GM23338 (cell line): ENCODE results near the gene CEP44. TPM values are rescaled to one million over a fixed set of nuclear protein-coding genes. Genes with fewer than 3 reads are reported as not detected.

ENCODE experiments used
- CREB1 ChIP-seq: fragments of 250-450 bp; sonication (Bioruptor Pico); IDR thresholded peaks from 2 replicates; pipeline ENCODE4 v1.5.0; 2020; ENCODE audit warnings: low read depth, mild to moderate bottlenecking, moderate library complexity
- EZH2phosphoT487 ChIP-seq: fragments of 200-600 bp; sonication (generic); IDR thresholded peaks from one replicate; pipeline ENCODE4 v1.8.1; 2018; ENCODE audit warnings: antibody characterized with exemption; ENCODE audit not compliant: unreplicated experiment
- POLR2AphosphoS5 ChIP-seq: IDR thresholded peaks from 2 replicates; pipeline ENCODE4 v1.6.1; 2016; ENCODE audit warnings: antibody characterized with exemption, low read depth
- STAT1 ChIP-seq: IDR thresholded peaks from one replicate; pipeline ENCODE4 v1.6.1; 2016; ENCODE audit warnings: antibody characterized with exemption; ENCODE audit not compliant: unreplicated experiment
- ZNF331 ChIP-seq: fragments of 250-450 bp; sonication (Bioruptor Pico); IDR thresholded peaks from 2 replicates; pipeline ENCODE4 v1.5.0; 2020; ENCODE audit warnings: low read depth, mild to moderate bottlenecking, moderate library complexity
- polyA plus RNA-seq: library from polyadenylated mRNA; unstranded; fragments of >200 nt; fragmentation: Nextera tagmentation; extraction: Ambion mirVana; gene quantifications from 2 replicates; pipeline ENCODE4 v1.2.1, GENCODE V29; 2016
- total RNA-seq: library from RNA; depleted of rRNA; stranded (reverse); fragments of >200 nt; shearing (Covaris generic); gene quantifications from 2 replicates; pipeline ENCODE4 v1.2.3, GENCODE V29; 2014
- TF ChIP-seq, protein P1 (sequence below): fragments of 250-450 bp; sonication (Bioruptor Pico); IDR thresholded peaks from 2 replicates; pipeline ENCODE4 v1.5.0; 2020; ENCODE audit warnings: mild to moderate bottlenecking, moderate library complexity
- TF ChIP-seq, protein P2 (sequence below): IDR thresholded peaks from one replicate; pipeline ENCODE4 v1.6.1; 2018; ENCODE audit warnings: antibody characterized with exemption; ENCODE audit not compliant: unreplicated experiment

CEP44 gene
- total and polyA plus RNA-seq, 2 experiments from 2014 or later = 12.1 to 17.4 TPM

- TF ChIP-seq, protein P1, sequence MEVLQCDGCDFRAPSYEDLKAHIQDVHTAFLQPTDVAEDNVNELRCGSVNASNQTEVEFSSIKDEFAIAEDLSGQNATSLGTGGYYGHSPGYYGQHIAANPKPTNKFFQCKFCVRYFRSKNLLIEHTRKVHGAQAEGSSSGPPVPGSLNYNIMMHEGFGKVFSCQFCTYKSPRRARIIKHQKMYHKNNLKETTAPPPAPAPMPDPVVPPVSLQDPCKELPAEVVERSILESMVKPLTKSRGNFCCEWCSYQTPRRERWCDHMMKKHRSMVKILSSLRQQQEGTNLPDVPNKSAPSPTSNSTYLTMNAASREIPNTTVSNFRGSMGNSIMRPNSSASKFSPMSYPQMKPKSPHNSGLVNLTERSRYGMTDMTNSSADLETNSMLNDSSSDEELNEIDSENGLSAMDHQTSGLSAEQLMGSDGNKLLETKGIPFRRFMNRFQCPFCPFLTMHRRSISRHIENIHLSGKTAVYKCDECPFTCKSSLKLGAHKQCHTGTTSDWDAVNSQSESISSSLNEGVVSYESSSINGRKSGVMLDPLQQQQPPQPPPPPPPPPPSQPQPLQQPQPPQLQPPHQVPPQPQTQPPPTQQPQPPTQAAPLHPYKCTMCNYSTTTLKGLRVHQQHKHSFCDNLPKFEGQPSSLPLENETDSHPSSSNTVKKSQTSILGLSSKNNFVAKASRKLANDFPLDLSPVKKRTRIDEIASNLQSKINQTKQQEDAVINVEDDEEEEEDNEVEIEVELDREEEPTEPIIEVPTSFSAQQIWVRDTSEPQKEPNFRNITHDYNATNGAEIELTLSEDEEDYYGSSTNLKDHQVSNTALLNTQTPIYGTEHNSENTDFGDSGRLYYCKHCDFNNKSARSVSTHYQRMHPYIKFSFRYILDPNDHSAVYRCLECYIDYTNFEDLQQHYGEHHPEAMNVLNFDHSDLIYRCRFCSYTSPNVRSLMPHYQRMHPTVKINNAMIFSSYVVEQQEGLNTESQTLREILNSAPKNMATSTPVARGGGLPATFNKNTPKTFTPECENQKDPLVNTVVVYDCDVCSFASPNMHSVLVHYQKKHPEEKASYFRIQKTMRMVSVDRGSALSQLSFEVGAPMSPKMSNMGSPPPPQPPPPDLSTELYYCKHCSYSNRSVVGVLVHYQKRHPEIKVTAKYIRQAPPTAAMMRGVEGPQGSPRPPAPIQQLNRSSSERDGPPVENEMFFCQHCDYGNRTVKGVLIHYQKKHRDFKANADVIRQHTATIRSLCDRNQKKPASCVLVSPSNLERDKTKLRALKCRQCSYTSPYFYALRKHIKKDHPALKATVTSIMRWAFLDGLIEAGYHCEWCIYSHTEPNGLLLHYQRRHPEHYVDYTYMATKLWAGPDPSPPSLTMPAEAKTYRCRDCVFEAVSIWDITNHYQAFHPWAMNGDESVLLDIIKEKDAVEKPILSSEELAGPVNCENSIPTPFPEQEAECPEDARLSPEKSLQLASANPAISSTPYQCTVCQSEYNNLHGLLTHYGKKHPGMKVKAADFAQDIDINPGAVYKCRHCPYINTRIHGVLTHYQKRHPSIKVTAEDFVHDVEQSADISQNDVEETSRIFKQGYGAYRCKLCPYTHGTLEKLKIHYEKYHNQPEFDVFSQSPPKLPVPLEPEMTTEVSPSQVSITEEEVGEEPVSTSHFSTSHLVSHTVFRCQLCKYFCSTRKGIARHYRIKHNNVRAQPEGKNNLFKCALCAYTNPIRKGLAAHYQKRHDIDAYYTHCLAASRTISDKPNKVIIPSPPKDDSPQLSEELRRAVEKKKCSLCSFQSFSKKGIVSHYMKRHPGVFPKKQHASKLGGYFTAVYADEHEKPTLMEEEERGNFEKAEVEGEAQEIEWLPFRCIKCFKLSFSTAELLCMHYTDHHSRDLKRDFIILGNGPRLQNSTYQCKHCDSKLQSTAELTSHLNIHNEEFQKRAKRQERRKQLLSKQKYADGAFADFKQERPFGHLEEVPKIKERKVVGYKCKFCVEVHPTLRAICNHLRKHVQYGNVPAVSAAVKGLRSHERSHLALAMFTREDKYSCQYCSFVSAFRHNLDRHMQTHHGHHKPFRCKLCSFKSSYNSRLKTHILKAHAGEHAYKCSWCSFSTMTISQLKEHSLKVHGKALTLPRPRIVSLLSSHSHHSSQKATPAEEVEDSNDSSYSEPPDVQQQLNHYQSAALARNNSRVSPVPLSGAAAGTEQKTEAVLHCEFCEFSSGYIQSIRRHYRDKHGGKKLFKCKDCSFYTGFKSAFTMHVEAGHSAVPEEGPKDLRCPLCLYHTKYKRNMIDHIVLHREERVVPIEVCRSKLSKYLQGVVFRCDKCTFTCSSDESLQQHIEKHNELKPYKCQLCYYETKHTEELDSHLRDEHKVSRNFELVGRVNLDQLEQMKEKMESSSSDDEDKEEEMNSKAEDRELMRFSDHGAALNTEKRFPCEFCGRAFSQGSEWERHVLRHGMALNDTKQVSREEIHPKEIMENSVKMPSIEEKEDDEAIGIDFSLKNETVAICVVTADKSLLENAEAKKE (CRISPR knock-in tag) = no peak
- TF ChIP-seq EZH2phosphoT487 (no peak), STAT1 (no peak), ZNF331 (CRISPR knock-in tag) (no peak), CREB1 (CRISPR knock-in tag) (no peak), POLR2AphosphoS5 (no peak)
- TF ChIP-seq, protein P2, sequence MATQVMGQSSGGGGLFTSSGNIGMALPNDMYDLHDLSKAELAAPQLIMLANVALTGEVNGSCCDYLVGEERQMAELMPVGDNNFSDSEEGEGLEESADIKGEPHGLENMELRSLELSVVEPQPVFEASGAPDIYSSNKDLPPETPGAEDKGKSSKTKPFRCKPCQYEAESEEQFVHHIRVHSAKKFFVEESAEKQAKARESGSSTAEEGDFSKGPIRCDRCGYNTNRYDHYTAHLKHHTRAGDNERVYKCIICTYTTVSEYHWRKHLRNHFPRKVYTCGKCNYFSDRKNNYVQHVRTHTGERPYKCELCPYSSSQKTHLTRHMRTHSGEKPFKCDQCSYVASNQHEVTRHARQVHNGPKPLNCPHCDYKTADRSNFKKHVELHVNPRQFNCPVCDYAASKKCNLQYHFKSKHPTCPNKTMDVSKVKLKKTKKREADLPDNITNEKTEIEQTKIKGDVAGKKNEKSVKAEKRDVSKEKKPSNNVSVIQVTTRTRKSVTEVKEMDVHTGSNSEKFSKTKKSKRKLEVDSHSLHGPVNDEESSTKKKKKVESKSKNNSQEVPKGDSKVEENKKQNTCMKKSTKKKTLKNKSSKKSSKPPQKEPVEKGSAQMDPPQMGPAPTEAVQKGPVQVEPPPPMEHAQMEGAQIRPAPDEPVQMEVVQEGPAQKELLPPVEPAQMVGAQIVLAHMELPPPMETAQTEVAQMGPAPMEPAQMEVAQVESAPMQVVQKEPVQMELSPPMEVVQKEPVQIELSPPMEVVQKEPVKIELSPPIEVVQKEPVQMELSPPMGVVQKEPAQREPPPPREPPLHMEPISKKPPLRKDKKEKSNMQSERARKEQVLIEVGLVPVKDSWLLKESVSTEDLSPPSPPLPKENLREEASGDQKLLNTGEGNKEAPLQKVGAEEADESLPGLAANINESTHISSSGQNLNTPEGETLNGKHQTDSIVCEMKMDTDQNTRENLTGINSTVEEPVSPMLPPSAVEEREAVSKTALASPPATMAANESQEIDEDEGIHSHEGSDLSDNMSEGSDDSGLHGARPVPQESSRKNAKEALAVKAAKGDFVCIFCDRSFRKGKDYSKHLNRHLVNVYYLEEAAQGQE = no peak
Measured at GRCh38 chr4:174262624-174263444, 20.9 kb upstream of the CEP44 start (continued).
